ENCODE results near the gene BPI. TPM values are rescaled to one million over a fixed set of nuclear protein-coding genes. Genes with fewer than 3 reads are reported as not detected.
"Not testable (repeated sequence)": the region's sequence is repeated elsewhere in the genome, so short reads cannot be mapped to it uniquely, and the experiment has no call there.

BPI gene
- total RNA-seq, 1 experiment from 2014 or later = 1.5 TPM

DNA sequence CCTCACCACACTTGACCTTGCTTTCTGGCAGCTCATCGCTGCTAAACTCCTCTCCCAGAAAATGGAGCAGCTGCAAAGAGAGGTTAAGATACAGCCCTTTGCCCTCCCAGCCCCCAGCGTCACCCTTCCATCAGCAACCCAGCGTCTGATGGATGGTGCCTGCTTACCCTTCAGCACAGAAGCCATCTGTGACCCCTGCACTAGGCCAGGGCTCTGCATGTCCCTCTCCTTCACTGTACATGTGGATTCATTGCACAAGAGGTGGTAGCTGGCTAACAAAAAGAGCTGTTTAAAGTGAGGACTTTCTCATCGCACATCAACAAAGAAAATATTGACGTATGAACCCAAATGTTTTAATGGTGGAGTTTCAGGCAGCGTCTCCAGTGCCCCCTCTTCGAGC is 54.6 kb downstream of the BPI start:
- no peak for DNase-seq (ENCODE audit: low read depth)

DNA sequence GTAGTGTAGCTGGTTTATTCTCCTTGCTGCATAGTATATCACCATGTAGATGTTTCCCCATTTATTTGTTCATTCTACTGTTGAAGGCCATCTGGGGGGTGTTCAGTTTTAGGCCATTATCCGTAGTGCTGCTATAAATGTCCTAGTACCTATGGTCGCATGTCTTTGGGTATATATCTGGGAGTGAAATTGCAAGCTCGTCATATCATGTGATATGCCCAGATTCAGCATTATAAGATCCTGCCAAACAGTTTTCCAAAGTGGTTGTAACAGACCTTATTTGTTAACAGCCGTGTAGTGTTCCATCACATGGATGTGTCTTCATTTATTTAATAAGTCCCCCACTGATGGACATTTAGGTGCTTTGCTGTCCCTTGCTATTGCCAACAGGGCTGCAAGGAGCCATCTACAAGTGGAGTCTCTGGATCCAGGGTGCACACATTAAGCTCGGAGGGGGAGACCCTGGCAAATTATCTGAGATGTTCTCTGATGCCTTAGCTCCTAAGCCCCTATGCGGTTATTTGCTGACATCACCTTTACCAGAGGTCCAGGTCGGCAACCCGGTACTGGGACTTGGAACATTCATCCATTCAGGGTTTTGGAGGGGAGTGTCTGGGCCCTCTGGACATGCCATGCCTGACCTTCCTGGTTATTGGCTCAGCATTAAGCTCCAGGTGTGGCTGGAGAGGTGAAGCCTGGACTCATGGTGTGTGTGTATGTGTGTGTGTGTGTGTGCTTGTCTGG is 59.2 kb downstream of the BPI start:
- DNase-seq (ENCODE audit: low read depth) = no peak

DNA sequence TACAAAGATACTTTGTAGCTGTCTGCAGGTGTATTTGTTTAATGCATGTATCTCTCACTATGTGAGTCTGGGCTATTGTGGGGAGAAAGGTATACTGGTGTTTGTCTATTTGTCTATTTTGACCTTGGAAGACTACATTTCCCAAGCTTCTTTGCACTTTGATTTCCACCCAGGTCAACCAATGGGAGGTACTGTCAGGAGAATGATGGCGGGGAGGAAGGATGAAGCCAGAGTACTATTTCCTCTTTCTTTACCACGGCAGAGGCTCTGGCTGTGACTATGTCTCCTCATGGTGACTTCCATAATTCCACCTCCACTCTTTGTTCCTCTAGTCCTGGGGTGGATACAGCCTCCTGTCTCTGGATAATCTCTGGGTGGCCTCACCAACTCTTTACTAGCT is 65.4 kb downstream of the BPI start:
- peak; percentile 31 for DNase-seq (ENCODE audit: low read depth)

DNA sequence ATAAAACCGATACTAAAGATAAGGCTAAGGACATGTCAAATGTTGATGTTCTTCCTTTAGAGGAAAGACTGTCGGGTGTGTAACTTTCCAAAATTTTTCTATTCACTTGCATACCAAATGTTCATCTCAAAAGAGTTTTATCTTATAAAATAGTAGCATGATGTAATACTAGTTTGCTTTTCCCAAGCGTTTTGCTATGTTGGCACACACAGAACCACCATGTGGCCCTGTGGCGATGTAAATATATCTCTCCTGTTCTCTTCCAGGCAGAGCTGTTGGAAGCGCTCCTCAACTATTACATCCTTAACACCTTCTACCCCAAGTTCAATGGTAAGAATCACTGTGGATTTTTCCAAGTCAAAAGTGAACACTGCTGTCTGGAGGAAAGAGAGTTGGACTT is 68.8 kb downstream of the BPI start:
- no peak for DNase-seq (ENCODE audit: low read depth)

DNA sequence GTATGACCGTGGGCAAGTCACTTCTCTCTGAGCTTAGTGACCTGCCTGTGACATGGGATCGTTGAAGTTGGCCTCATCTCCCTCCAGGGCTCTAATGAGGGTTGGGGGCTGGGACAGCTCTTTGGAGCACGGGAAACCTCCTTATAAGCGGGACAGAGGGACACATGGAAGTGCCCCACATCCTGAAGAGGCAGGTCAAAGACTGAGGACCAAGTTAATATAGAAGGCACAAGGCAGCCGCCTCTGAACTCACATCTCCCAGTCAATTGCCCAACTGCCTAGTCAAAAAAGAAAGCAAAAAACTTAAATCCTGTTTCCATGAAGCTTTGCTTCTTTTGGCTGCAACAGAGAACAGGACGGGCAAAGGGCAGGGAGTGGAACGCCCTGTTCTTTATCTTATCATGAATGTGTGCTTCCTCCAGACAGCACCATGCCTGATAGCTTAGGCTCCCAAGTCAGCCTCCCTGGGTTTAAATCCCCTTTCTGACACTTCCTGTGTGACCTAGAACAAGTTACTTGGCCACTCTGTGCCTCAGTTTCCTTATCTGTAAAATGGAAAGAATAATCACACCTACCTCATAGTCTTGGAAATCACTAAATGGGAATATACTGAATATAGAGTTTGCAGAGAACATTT is 69.4 kb downstream of the BPI start:
- DNase-seq (ENCODE audit: low read depth) = no peak

DNA sequence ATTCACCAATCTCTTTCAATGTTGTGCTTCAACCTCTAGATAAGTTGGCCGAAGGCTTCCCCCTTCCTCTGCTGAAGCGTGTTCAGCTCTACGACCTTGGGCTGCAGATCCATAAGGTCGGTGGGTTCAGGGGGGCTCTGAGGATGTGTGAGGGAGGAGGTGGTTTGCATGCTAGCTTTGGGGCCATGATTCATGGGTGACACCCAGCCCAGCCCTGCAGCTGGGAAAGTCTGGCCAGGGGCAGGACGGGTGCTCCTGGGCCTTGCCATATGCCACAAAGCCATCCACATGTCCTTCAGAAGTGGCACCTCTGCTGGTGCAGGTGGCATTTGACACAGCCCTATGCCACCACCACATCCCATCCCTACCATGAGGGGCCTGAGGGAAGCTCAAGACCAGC is 69.9 kb downstream of the BPI start:
- no peak for DNase-seq (ENCODE audit: low read depth)

DNA sequence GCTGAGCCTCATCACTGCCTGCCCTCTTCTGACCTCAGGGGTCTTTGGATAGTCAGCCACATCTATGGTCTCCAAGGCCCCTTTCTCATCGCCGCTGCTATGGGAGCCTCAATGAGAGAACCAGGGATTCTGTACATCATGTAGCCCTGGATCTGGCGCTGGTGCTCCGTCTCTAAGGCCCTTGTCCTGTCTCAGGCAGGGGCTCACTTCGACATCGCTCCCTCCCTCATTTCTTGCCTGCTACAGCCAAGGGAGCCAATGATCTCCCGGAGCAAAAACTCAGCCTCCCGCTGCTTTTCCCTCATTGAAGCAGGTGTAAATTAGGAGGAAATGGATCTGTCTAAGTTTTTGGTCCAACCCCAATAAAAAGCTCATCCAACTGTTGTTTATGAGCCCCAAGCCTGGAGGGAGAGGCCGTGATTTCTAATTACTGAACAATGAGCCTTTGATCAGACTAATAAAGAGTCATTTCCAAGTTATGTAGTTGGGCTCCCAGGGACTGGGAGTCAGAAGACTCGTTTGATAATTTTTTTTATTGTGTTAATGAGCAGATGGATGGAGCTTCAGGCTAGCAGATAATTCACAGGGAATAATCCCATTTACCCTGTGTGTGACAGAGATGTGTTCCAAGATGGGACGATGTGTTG is 73.2 kb downstream of the BPI start:
- no peak for DNase-seq (ENCODE audit: low read depth)

DNA sequence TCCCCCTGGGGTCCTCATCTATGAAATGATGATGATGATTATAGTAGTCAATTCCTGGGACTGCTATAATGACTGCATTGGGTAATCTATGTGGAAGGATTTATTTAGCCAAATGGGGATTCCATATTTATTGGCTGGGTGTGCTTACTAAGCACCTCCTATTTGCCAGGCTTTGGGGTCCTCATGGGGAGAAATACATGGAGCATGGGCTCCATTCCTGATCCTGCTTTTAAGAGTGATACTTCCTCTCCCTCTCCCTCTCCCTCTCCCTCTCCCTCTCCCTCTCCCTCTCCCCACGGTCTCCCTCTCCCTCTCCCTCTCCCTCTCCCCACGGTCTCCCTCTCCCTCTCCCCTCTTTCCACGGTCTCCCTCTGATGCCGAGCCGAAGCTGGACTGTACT is 73.9 kb downstream of the BPI start:
- DNase-seq (ENCODE audit: low read depth) = not testable (repeated sequence)

DNA sequence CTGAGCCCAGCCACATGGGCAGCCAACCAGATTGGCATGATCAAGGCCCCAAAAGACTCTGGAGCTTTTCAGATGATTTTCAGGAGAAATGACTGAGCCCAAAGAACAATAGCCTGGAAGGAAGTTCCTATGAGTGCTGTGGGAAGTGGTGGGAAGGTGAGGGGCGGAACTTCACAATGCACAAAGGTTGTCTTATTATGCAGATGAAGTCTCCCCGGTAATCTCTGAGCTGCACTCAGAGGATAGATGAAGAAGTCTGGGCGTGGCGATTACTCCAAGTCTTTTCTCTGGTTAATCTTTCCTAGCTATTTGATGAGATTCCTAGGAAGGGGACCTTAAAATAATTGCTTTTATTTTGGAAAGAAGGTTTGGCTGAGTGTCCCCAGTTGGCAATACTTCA is 79.2 kb downstream of the BPI start:
- DNase-seq (ENCODE audit: low read depth) = no peak

DNA sequence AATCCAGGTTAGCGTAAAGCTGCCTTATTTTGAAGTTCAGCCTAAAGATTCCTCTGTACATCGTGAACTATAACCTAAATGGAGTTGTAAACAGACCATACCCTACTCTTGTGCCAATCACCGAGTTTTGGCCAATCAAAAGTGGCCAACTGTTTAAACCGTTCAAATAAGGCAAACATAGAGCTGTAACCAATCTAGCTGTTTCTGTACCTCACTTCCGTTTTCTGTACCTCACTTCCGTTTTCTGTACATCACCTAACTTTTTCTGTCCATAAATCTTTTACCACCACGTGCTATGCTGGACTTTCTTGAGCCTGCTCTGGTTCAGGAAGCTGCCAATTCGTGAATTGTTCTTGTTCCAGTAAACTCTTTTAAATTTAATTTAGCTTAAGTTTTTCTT is 82.0 kb downstream of the BPI start:
- DNase-seq (ENCODE audit: low read depth) = no peak

DNA sequence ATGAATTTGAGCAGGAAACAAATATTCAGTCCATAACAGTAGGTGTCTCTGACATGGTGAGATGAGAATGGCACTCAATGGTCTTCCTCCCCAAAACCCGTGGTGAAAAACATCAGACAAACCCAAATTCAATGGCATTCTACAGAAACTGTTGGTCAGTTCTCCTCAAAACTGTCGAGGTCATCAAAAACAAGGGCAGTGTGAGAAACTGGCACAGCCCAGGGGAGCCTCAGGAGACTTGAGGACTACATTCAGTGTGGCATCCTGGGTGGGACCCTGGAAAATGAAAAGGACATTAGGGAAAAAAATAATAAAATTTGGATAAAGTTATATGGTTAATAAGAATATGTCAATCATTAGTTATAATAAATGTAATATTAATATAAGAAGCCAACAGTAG is 82.9 kb downstream of the BPI start:
- no peak for DNase-seq (ENCODE audit: low read depth)

Other genes starting within 250 kb of the BPI start
- 76.6 and 108 TPM in 2 replicates for gene TGM2, start 138.9 kb upstream of the BPI start, total RNA-seq (2014; rRNA removed; shearing (Covaris generic))
- 1.8 and 3.8 TPM in 2 replicates for gene KIAA1755, start 43.4 kb upstream of the BPI start, total RNA-seq (2014; rRNA removed; shearing (Covaris generic))
- gene LBP, start 42.3 kb downstream of the BPI start, total RNA-seq (2014; rRNA removed; shearing (Covaris generic)) = 0.22 TPM in 1 of 2 replicates, not detected in the other
- gene SNHG17, start 131.2 kb downstream of the BPI start, total RNA-seq (2014; rRNA removed; shearing (Covaris generic)) = 6.1 and 24.9 TPM in 2 replicates
- 30.5 and 35.9 TPM in 2 replicates for gene RALGAPB, start 168.7 kb downstream of the BPI start, total RNA-seq (2014; rRNA removed; shearing (Covaris generic))

All from M059J (cell line).